NB4 (cell line): ENCODE data around the gene SH2D6.

Experiments
- MYC ChIP-seq: IDR thresholded peaks from 2 replicates; pipeline ENCODE4 v1.6.1; 2011; ENCODE audit warnings: low read depth, low read length
- POLR2A ChIP-seq: IDR thresholded peaks from 2 replicates; pipeline ENCODE4 v1.6.1; 2011; ENCODE audit warnings: mild to moderate bottlenecking; ENCODE audit not compliant: insufficient read length; ENCODE audit errors: extremely low read depth
- TF ChIP-seq, protein P1 (sequence below): IDR thresholded peaks from one replicate; pipeline ENCODE4 v1.5.1; 2012; ENCODE audit warnings: low read depth, low read length
- TF ChIP-seq, protein P2 (sequence below): IDR thresholded peaks from 2 replicates; pipeline ENCODE4 v1.6.1; 2011; ENCODE audit warnings: low read depth, low read length

DNA sequence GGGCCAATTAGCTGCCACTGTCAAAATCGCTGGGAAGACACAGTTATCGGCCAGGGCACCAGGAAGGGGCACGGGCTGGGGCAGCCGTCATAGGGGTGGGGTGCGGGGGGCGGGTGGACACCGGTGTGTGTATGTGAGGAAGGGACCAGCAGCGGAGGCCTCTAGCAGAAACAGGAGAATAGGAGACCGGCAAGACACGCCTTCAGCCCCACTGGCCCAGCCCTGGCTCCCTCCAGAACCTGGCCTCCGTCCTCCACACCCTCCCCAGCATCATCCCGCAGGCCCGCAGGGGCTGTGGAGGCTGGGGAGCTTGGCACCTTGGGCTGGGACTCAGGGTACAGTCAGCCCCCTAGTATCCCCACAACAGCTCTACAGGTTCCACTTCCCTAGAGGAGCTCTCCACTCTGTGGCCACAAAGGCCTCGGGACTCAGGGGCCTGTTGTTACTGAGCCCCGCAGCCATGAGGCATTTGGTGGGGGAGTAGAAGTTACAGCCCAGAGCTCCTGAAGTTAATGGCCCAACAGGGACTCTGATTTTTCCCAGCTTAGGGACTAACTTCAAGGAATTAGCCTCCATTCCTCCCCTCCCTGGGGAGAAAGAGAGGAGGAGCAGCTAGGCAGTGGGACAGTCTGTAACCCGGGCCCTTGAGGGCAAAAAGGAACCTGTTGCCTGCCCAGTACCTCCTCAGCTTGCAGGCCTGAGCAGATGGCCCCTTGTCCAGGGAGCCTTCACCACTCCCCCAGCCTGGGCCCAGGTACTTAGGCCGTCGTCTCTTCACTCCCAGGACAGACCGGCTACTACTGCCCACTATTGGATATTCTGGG lies 19.9 kb downstream of the SH2D6 start:
- TF ChIP-seq, protein P1, sequence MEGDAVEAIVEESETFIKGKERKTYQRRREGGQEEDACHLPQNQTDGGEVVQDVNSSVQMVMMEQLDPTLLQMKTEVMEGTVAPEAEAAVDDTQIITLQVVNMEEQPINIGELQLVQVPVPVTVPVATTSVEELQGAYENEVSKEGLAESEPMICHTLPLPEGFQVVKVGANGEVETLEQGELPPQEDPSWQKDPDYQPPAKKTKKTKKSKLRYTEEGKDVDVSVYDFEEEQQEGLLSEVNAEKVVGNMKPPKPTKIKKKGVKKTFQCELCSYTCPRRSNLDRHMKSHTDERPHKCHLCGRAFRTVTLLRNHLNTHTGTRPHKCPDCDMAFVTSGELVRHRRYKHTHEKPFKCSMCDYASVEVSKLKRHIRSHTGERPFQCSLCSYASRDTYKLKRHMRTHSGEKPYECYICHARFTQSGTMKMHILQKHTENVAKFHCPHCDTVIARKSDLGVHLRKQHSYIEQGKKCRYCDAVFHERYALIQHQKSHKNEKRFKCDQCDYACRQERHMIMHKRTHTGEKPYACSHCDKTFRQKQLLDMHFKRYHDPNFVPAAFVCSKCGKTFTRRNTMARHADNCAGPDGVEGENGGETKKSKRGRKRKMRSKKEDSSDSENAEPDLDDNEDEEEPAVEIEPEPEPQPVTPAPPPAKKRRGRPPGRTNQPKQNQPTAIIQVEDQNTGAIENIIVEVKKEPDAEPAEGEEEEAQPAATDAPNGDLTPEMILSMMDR: no peak
- TF ChIP-seq POLR2A (peak; percentile 3), MYC (no peak)
- TF ChIP-seq, protein P2, sequence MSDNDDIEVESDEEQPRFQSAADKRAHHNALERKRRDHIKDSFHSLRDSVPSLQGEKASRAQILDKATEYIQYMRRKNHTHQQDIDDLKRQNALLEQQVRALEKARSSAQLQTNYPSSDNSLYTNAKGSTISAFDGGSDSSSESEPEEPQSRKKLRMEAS: no peak
